GM15510 (cell line): Measurements from ENCODE around the gene ZNF747.

Experiments
- POLR2A ChIP-seq: IDR thresholded peaks from 3 replicates; pipeline ENCODE4 v1.6.1; 2011; ENCODE audit warnings: borderline replicate concordance; ENCODE audit not compliant: insufficient read length; ENCODE audit errors: extremely low read depth

Gene ZNF747

DNA sequence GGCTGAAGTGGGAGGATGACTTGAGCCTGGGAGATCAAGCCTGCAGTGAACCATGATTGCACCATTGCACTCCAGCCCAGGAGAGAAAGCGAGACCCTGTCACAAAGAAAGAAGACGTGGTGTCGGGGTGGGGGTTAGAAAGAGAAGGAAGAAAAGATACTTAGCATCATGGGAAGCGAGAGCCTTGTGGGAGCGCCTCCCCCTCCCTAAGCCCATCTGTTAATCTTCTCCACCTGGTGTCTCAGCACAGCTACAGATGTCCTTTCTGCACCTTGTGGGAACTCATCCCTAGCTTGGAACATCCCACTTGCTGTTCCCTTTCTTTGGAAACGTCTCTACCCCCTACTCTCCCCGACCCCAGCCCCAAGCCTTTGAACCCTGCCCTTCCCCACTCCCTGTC, 30.9 kb upstream of the ZNF747 start:
- TF ChIP-seq POLR2A, result no peak

DNA sequence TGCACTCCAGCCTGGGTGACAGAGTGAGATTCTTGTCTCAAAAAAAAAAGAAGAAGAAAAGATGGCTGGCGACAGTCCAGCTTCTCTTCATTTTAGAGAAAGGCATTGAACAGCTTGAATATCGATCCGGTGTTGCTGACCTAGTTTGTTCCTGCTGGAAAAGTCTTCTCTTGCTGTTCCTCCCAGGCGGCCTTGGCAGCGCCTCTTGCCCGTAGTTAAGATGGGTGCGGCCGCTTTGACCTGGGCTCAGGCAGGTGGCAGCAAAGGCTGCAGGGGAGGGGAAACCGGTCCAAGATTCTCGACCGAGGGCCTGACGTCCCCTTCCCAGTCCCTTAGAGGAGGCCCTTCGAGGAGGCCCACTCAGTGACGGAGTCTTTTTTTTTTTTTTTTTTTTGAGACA, 27.4 kb upstream of the ZNF747 start:
- no peak for TF ChIP-seq POLR2A

DNA sequence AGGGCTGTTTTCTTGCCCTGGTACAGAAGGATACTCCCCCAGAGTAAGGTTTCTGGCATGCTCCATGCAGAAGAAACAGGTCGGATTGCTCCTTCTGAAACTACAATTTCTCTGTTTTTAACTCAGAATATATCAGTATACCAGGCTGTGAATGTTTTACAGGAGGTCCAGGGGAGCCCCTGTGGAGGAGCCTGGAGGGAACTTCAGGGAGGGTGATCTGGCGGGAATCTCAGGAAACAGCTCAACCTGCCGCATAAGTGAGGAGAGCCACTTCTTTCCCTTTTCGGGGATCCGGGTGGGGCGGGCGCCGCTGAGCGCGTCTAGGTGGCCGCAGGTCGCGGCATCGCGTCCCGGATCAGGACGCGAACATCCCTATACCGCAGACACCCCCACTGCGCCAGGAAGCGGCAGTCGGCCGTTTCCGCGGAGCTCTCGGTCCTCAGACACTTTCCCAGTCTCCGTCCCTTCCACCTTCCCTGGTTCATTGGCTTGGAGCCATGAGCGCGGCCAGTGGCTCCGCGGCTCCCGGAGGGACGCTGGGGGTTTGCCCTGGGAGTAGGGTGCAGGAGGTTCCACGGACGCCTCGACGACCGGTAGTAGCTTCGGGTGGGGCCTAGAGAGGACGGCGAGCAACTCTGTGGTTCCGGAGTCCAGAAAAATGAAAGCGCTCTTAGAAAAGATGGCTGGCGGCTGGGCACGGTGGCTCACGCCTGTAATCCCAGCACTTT, 26.6 kb upstream of the ZNF747 start:
- peak; percentile 49 for TF ChIP-seq POLR2A

DNA sequence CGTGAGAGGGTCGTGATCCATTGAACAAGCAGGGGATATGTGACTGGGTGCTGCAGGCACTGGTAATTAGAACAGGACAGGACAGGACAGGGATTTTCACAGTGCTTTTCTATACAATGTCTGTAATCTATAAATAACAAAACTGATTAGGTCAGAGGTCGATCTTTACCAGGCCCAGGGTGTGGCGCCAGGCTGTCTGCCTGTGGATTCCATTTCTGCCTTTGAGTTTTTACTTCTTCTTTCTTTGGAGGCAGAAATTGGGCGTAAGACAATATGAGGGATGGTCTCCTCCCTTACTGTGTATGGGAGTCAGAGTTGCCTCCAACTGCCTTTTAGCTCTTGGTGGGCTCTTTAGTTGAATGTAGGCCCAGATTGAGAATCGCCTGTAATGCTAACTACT, 25.0 kb upstream of the ZNF747 start:
- no peak for TF ChIP-seq POLR2A

DNA sequence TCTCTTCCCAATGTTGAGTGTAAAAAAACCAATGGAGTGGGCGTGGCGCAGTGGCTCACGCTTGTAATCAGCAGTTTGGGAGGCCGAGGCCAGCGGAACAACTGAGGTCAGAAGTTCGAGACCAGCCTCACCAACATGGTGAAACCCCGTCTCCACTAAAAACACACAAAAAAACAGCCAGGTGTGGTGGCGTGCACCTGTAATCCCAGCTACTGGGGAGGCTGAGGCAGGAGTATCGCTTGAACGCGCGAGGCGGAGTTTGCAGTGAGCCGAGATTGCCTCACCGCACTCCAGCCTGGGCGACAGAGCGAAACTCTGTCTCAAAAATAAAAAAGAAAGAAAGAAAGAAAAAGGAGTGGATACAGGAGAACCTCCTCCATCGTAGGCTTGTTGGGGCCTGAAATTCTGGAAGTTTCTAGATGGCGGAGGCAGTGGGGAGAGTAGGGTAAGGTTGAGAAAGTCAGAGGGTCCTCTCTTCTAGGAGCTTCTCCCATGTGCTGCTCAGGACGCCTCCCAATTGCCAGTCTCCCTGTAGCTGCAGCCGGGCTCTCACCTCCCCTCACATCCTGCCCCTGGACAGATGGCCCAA, 24.2 kb upstream of the ZNF747 start:
- no peak for TF ChIP-seq POLR2A

DNA sequence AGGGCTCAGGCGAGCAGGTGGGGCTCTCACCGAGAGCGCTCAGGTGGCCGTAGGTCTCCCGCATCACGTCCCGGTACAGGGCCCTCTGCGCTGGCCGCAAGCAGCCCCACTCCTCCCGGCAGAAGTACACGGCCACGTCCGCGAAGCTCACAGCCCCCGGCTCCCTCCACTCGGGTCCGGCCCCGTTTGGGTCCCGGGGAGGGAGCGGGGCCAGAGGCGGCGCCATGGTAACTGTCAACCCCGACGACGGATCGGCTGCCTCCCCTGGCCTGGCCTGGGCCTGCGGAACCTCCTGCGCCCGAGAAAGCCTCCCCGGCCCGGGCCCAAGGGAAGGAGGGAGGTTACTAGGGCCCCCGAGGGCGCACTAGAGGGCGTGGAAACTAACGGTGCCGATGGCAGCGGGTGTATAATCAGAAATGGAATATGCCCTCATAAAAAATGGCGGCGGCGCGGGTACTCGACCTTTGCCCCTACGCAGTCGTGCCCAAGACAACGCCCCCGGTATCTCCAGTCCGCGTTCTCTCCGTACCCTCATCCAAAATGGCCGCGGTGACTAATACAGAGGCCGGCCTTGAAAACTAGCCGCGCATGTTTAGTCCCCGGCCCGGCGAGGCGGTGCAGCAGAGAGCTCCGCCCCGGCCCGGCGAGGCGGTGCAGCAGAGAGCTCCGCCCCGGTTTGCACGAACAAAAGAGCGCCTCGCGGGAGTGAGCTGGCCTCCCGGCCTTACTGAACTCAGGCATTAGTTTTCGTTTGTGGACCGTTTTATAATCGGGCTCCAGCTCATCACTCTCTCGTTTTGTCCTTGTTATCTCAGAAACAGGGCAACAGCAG, 23.5 kb upstream of the ZNF747 start, which contains the start of gene ZNF764:
TSS of gene ZNF764 (minus strand) at position 418 of the 832 bp plus-strand sequence. CDS start at position 226, 192 bp downstream.
- peak; percentile 76 for TF ChIP-seq POLR2A

DNA sequence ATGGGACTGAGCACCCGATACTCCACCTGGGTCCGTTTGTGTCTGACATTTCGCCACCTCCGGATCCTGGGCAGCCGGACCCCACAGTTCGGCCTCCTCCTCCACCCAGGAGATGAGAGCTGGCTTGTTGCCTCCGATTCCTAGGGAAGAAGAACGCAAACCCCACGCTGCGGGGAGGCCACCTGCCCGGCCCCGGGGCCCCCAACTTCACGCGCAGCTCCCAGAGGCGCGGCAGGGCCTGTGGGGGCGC, 23.0 kb upstream of the ZNF747 start:
- TF ChIP-seq POLR2A, result no peak

DNA sequence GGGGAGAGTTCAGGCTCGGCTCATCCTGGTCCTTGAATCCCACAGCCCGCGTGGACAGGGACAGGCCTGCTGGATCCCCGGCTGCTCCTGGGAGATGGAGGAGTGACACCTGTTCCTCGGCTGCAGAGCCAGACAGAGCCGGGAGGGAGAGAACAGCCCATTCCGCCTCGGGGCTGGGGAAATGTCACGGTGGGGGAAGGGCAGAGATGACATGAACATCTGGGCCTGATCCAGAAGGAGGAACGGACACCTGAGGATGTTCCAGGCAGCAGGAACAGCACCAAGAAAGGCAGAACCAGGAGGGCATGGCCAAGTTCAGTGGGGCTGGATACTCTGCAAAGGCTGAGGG, 21.4 kb upstream of the ZNF747 start:
- no peak for TF ChIP-seq POLR2A

DNA sequence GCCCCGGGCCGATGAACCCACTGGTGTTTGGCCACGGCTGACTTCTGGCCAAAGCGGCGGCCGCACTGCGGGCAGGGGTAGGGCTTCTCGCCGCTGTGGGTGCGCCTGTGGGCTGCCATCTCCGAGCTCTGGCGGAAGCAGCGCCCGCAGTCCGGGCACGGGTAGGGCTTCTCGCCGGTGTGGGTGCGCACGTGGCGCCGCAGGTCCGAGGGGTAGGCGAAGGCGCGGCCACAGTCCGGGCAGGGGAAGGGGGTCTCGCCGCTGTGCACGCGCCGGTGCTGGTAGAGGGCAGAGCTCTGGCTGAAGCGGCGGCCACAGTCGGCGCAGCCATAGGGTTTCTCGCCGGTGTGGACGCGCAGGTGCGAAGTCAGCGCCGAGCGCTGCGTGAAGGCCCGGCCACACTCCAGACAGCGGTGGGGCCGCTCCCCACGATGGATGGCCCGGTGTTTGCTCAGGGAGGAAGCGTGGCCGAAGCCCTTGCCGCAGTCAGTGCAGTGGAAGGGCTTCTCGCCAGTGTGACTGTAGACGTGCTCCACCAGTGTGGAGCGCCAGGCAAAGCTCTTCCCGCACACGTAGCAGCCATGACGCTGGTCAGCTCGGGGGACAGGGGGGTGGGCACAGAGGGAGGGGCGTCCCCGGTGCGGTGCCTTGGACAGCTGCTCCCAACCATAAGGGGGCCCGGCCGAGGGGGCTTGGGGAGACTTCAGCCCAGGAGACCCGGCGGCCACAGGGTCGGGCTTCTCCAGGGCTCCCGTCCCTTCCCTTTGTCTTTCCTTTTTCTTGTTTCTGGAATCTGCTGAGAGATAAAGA, 20.9 kb upstream of the ZNF747 start:
- no peak for TF ChIP-seq POLR2A

DNA sequence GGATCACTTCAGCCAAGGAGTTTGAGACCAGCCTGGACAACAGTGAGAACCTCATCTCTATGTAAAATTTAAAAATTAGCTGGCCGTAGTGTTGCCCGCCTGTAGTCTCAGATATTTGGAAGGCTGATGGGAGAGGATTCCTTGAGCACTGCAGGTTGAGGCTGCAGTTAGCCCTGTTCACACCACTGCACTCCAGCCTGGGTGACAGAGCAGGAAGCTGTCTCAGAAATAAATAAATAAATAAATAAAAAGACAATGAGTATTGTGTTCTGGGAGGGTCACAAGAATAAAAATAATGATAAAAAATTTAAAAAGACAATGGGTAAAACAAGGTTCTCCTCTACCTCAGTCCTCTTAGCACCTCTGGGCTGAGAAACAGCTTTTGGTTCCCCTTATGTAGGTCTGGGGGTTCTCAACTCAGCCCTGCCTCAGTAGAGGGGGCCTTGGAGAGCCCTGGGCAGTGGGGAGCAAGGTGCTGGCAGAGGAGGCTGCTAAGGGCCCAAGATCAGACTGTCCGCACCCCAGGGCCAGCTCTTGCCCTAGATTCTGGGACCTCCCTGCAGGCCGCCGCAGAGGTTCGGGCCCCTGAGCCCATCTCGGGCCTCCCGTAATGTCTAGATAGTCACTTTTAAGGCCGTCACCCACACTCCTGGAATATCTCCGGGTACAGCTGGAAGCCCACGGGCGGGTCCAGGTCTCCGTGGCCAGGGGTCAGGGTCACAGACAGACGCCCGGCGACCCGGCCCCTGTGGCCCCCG, 20.1 kb upstream of the ZNF747 start:
- no peak for TF ChIP-seq POLR2A

DNA sequence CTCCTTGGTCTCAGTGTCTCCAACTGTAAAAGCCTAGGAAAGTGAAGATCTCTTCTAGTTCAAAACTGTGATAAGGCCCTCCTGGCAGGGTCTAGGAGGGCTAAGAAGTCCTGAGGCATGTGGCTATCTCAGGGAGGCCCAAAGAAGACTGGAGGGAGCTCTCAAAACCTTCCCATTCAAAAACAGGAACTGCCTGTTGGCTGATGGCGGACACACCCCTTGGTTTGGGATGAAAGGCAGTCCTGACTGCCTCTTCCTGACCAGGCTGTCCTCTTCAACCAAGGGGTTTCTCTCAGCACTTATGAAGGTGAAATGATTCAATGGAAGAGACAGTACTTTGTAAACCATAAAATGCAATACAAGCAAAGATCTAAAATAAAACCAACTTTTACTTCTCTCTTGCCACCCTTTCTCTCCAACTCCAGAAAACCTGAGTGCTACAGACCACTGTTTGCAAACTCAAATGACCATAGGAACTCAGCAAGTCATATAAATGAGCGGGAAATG, 18.8 kb upstream of the ZNF747 start:
- TF ChIP-seq POLR2A, result no peak

DNA sequence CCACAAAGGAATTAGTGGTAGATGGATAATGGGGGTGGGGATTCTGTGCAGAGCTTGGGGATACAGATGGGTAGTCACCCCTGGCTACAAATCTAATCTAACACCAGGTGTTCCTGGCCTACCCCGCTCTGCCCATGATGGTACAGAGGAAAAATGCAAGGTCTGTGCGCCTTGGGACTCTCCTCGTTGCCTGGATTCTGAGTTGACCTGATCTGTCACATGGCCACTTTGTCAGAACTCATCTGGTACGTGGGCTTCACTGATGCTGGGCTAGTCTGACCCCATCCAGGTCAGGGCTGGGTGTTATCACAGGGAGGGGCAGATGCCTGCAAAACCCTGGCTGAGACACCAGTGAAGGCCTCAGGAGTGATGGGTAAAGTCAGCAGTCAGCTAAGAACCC, 18.3 kb upstream of the ZNF747 start:
- no peak for TF ChIP-seq POLR2A

DNA sequence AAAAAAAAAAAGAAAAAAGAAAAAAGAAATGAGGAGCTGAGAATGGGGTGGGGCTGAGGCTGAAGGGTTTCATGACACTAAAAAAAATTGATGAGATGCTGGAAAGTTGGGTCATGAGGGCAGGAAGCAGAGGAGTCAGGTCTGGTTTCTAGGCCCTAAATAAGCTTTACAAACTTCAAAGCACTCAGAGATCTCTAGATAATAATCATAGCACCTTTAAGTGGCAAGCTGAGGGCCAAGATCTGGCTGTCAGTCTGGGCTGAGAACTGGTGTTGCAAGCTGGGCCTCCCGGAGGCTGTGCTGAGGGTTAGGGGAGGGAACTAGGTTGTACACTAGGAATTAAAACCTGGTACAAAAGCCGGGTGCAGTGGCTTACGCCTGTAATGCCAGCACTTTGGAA, 17.1 kb upstream of the ZNF747 start:
- TF ChIP-seq POLR2A, result no peak
